ENCODE measurements around the gene CT45A6.
"Not testable (repeated sequence)": the region's sequence is repeated elsewhere in the genome, so short reads cannot be mapped to it uniquely, and the experiment has no call there.

Gene CT45A6

GRCh38 chrX:135802687-135803086 is at the start of gene CT45A6:
TSS of gene CT45A6 (minus strand) at chrX:135802787. CDS start at chrX:135798993, 3,794 bp downstream.
- not testable (repeated sequence) for DNase-seq (ENCODE audit: low read depth)

- not testable (repeated sequence) for DNase-seq (ENCODE audit: low read depth)
Observed at GRCh38 chrX:135837180-135837579, 34.6 kb upstream of the CT45A6 start, which contains the start of gene CT45A7. TSS of gene CT45A7 (minus strand) at chrX:135837280. CDS start at chrX:135833533, 3,747 bp downstream.

DNA sequence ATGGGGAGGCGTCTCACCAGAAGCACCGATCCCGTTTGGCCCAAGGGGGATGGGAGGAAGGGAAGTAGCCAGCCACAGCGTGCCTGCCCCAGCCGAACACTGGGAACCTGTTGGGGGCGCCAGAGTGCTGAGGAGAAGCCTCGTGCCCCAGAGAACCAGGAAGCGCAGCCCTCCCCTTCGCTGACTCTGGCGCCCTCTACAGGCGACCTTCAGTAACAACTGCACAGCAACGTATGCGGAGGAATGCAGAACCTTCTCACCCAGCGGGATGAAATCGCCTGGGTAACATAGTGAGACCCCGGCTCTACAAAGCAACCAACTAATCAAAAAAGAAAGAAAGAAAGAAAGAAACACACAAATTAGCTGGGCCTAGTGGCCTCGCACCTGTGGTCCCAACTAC is 17.3 kb upstream of the CT45A6 start, which contains the start of gene CT45A2:
Gene CT45A2 (minus strand): TSS at position 101 of the 400 bp plus-strand sequence. CDS start 3,747 bp downstream, outside the sequence.
- not testable (repeated sequence) for DNase-seq (ENCODE audit: low read depth)

- DNase-seq (ENCODE audit: low read depth) = not testable (repeated sequence)
Observed at GRCh38 chrX:135785403-135785802, 17.2 kb downstream of the CT45A6 start, which contains the start of gene CT45A5. TSS of gene CT45A5 (minus strand) at chrX:135785503. CDS start at chrX:135781729, 3,774 bp downstream.

- DNase-seq (ENCODE audit: low read depth) = not testable (repeated sequence)
Observed at GRCh38 chrX:135768091-135768490, 34.5 kb downstream of the CT45A6 start, which contains the start of gene CT45A3. TSS of gene CT45A3 (minus strand) at chrX:135768191. CDS start at chrX:135764444, 3,747 bp downstream.

GRCh38 chrX:135744739-135745138 is 57.8 kb downstream of the CT45A6 start:
- DNase-seq (ENCODE audit: low read depth) = not testable (repeated sequence)
